WTC11 (cell line): ENCODE measurements around the gene FRG2. TPM values are rescaled to one million over a fixed set of nuclear protein-coding genes. Genes with fewer than 3 reads are reported as not detected.

Experiments
- ATAC-seq: fragments of 200-7000 bp; cut with Tn5 transposase; 2 replicates; pipeline ENCODE4 v1.10.0; 2021; ENCODE audit warnings: mild to moderate bottlenecking, moderate library complexity
- CTCF ChIA-PET: fragments of 300-600 bp; sonication (Branson Sonifier 250); formaldehyde crosslinking; loops from one replicate; lab custom pipeline; 2021; ENCODE audit warnings: antibody characterized with exemption; lab: Charles Lee
- POLR2A ChIA-PET: fragments of 350-600 bp; sonication (Branson Sonifier 250); formaldehyde crosslinking; loops from one replicate; lab custom pipeline; 2021; ENCODE audit warnings: antibody characterized with exemption; lab: Charles Lee
- DNase-seq: peaks from one replicate; pipeline ENCODE4 v3.0.0; 2021; ENCODE audit warnings: low spot score
- H3K27ac Mint-ChIP-seq: 2 replicates; pipeline ENCODE4 v1.8.0; 2021; ENCODE audit warnings: mixed read lengths
- H3K27me3 Mint-ChIP-seq: 2 replicates; pipeline ENCODE4 v1.8.0; 2021; ENCODE audit warnings: low read depth, mild to moderate bottlenecking, moderate library complexity, mixed read lengths
- H3K36me3 Mint-ChIP-seq: 2 replicates; pipeline ENCODE4 v1.8.0; 2021; ENCODE audit warnings: mixed read lengths
- H3K4me1 Mint-ChIP-seq: 2 replicates; pipeline ENCODE4 v1.8.0; 2022; ENCODE audit warnings: mixed read lengths
- H3K4me3 Mint-ChIP-seq: 2 replicates; pipeline ENCODE4 v1.8.0; 2021; ENCODE audit warnings: mild to moderate bottlenecking, moderate library complexity, mixed read lengths
- H3K9me3 Mint-ChIP-seq: 2 replicates; pipeline ENCODE4 v1.8.0; 2021; ENCODE audit warnings: mixed read lengths
- FOXK1 ChIP-seq: sonication (generic); formaldehyde crosslinking; IDR thresholded peaks from 2 replicates; pipeline ENCODE4 v1.8.0; 2022; ENCODE audit warnings: mild to moderate bottlenecking, moderate library complexity, missing genetic modification reagents
- HMGA2 ChIP-seq: fragments of 250-450 bp; sonication (Bioruptor Pico); IDR thresholded peaks from 2 replicates; pipeline ENCODE4 v1.4.0; 2021; ENCODE audit warnings: mild to moderate bottlenecking, moderate library complexity
- IRF2 ChIP-seq: sonication (generic); formaldehyde crosslinking; IDR thresholded peaks from 2 replicates; pipeline ENCODE4 v1.8.0; 2022; ENCODE audit warnings: low read depth, missing genetic modification reagents, borderline replicate concordance
- JUN ChIP-seq: sonication (generic); formaldehyde crosslinking; IDR thresholded peaks from 2 replicates; pipeline ENCODE4 v1.8.0; 2023; ENCODE audit warnings: mild to moderate bottlenecking, missing genetic modification reagents
- MYBL2 ChIP-seq: sonication (generic); formaldehyde crosslinking; IDR thresholded peaks from 2 replicates; pipeline ENCODE4 v1.8.1; 2023; ENCODE audit warnings: mild to moderate bottlenecking, moderate library complexity, missing genetic modification reagents
- NFYB ChIP-seq: sonication (generic); formaldehyde crosslinking; conservative IDR thresholded peaks from 2 replicates; pipeline ENCODE4 v1.8.0; 2022; ENCODE audit warnings: low read depth, missing genetic modification reagents
- RORB ChIP-seq: fragments of 250-450 bp; sonication (Bioruptor Pico); IDR thresholded peaks from 2 replicates; pipeline ENCODE4 v1.9.0; 2021; ENCODE audit warnings: mild to moderate bottlenecking
- SOX15 ChIP-seq: fragments of 250-450 bp; sonication (Bioruptor Pico); IDR thresholded peaks from 2 replicates; pipeline ENCODE4 v1.9.0; 2021; ENCODE audit warnings: mild to moderate bottlenecking
- TEAD4 ChIP-seq: sonication (generic); formaldehyde crosslinking; IDR thresholded peaks from 2 replicates; pipeline ENCODE4 v1.8.0; 2022; ENCODE audit warnings: mild to moderate bottlenecking, missing genetic modification reagents
- ZNF416 ChIP-seq: fragments of 250-450 bp; sonication (Bioruptor Pico); IDR thresholded peaks from 2 replicates; pipeline ENCODE4 v1.9.0; 2021; ENCODE audit warnings: mild to moderate bottlenecking, inconsistent platforms
- total RNA-seq: library from RNA; stranded (reverse); gene quantifications from 3 replicates; pipeline ENCODE4 v1.2.3, GENCODE V29; 2021
- TF ChIP-seq, protein P1 (sequence below): fragments of 250-450 bp; sonication (Bioruptor Pico); IDR thresholded peaks from 2 replicates; pipeline ENCODE4 v1.9.0; 2021; ENCODE audit warnings: mild to moderate bottlenecking, borderline replicate concordance
- TF ChIP-seq, protein P2 (sequence below): fragments of 250-450 bp; sonication (Bioruptor Pico); IDR thresholded peaks from 2 replicates; pipeline ENCODE4 v1.9.0; 2021; ENCODE audit warnings: moderate library complexity, mild to moderate bottlenecking, inconsistent platforms, borderline replicate concordance
- TF ChIP-seq, protein P3 (sequence below): sonication (generic); formaldehyde crosslinking; conservative IDR thresholded peaks from 2 replicates; pipeline ENCODE4 v1.8.1; 2022; ENCODE audit warnings: mild to moderate bottlenecking, missing genetic modification reagents
- TF ChIP-seq, protein P4 (sequence below): sonication (generic); formaldehyde crosslinking; IDR thresholded peaks from 2 replicates; pipeline ENCODE4 v1.8.0; 2023; ENCODE audit warnings: mild to moderate bottlenecking, missing genetic modification reagents
- TF ChIP-seq, protein P5 (sequence below): fragments of 250-450 bp; sonication (Bioruptor Pico); IDR thresholded peaks from 2 replicates; pipeline ENCODE4 v1.9.0; 2021; ENCODE audit warnings: mild to moderate bottlenecking
- TF ChIP-seq, protein P6 (sequence below): sonication (generic); formaldehyde crosslinking; IDR thresholded peaks from 2 replicates; pipeline ENCODE4 v1.8.0; 2022; ENCODE audit warnings: mild to moderate bottlenecking, missing genetic modification reagents
- TF ChIP-seq, protein P7 (sequence below): sonication (generic); formaldehyde crosslinking; IDR thresholded peaks from 2 replicates; pipeline ENCODE4 v1.8.0; 2022; ENCODE audit warnings: mild to moderate bottlenecking, missing genetic modification reagents
- TF ChIP-seq, protein P8 (sequence below): fragments of 250-450 bp; sonication (Bioruptor Pico); IDR thresholded peaks from 2 replicates; pipeline ENCODE4 v2.1.2; 2022; ENCODE audit warnings: mild to moderate bottlenecking, moderate library complexity
- TF ChIP-seq, protein P9 (sequence below): sonication (generic); formaldehyde crosslinking; IDR thresholded peaks from 2 replicates; pipeline ENCODE4 v1.8.1; 2023; ENCODE audit warnings: mild to moderate bottlenecking, missing genetic modification reagents, moderate library complexity

Gene FRG2
- total RNA-seq, 1 experiment from 2014 or later, result not detected

DNA sequence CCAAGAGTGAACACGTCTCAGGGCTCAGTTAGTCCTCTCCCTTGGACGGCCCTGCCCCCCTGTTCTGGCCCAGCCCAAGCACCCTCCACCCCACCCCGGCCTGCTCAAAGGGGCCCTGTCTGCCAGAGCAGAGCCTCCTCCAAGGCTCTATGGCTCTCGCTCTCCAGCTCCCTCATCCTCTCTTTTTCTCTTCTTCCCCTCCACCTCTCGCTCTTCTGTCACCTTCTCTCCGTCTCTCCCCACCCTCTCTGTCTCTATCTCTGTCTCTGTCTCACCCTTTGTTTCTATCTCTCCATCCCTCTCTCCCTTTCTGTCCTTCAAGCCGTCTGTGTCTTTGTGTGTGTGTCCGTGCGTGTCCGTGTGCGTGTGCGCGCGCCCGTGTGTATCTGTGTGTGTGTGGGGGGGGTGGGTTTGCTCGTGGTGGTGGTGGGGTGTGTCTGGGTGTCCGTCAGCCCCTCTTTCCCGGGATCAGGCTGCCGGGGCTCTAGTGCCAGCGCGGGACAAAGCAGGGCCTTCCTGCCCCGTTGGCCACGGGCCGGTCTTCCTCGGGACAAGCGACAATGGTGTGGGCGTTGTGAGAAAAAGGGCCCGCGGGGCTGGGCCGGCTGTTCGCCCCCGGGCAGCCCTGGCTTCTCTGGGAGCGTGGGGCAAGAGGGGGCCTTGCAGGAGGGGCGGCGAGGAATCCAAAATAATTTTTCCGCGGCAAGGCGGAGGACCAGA lies 8.7 kb downstream of the FRG2 start:
- peak overlapping the region; percentile 55 for H3K4me3 Mint-ChIP-seq
- peaks cover 15% of the 10 kb centered on the region for H3K9me3 Mint-ChIP-seq

DNA sequence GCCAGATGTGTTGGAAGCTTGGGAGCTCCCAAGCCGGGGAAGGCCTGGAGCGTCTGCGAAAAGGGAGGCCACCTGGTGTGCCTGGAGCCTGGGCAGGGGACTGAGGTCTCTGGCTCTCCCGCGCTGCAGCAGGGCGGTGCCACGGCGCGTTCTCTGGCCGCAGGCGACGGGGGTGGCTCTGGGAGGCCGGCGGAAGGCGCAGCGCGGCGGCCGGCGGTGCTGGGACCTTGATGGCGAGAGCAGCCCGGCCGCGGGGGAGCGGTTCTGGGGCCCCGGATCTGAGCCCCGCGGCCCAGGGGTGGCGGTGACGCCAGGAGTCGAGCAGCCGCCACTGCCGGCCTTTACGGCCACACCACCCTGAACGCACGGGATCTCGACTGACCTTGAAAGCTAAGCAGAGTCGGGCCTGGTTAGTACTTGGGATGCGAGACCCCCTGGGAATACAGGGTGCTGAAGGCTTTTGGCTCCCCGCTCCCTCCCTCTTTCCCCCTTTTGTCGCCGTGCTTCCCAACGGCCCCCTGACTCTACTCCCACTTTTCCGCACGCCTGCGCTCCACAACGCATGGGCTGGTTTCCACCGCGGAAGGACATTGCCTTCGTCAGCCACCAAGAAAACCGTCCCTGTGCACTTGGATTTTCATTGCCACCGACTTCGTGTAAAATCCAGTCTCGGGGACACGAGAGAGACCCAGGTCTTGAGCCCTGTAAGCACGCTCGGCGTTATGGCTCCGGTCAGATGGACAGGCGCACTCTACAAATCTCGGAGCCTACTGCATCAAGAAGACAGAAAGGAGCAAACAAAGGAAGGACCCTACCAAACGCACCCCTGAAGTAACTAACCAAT lies 9.5 kb downstream of the FRG2 start:
- ChIA-PET POLR2A (no interaction called here), CTCF (no interaction called here)
- peaks cover 89% of the 10 kb centered on the region for H3K27me3 Mint-ChIP-seq
- ATAC-seq (no peak), DNase-seq (no peak)
- no peak overlapping the region for H3K27ac Mint-ChIP-seq
- peaks cover 50% of the 10 kb centered on the region for H3K36me3 Mint-ChIP-seq
- H3K9me3 Mint-ChIP-seq, result peaks cover 15% of the 10 kb centered on the region
- peak overlapping the region; percentile 55 for H3K4me3 Mint-ChIP-seq
- H3K4me1 Mint-ChIP-seq, result peaks cover 26% of the 10 kb centered on the region
- TF ChIP-seq, protein P1, sequence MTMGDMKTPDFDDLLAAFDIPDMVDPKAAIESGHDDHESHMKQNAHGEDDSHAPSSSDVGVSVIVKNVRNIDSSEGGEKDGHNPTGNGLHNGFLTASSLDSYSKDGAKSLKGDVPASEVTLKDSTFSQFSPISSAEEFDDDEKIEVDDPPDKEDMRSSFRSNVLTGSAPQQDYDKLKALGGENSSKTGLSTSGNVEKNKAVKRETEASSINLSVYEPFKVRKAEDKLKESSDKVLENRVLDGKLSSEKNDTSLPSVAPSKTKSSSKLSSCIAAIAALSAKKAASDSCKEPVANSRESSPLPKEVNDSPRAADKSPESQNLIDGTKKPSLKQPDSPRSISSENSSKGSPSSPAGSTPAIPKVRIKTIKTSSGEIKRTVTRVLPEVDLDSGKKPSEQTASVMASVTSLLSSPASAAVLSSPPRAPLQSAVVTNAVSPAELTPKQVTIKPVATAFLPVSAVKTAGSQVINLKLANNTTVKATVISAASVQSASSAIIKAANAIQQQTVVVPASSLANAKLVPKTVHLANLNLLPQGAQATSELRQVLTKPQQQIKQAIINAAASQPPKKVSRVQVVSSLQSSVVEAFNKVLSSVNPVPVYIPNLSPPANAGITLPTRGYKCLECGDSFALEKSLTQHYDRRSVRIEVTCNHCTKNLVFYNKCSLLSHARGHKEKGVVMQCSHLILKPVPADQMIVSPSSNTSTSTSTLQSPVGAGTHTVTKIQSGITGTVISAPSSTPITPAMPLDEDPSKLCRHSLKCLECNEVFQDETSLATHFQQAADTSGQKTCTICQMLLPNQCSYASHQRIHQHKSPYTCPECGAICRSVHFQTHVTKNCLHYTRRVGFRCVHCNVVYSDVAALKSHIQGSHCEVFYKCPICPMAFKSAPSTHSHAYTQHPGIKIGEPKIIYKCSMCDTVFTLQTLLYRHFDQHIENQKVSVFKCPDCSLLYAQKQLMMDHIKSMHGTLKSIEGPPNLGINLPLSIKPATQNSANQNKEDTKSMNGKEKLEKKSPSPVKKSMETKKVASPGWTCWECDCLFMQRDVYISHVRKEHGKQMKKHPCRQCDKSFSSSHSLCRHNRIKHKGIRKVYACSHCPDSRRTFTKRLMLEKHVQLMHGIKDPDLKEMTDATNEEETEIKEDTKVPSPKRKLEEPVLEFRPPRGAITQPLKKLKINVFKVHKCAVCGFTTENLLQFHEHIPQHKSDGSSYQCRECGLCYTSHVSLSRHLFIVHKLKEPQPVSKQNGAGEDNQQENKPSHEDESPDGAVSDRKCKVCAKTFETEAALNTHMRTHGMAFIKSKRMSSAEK, result no peak
- TF ChIP-seq, protein P2, sequence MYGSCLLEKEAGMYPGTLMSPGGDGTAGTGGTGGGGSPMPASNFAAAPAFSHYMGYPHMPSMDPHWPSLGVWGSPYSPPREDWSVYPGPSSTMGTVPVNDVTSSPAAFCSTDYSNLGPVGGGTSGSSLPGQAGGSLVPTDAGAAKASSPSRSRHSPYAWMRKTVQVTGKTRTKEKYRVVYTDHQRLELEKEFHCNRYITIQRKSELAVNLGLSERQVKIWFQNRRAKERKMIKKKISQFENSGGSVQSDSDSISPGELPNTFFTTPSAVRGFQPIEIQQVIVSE (CRISPR knock-in tag), result no peak
- TF ChIP-seq IRF2, result no peak
- TF ChIP-seq JUN (CRISPR knock-in tag), result no peak
- no peak for TF ChIP-seq FOXK1 (CRISPR knock-in tag)
- no peak for TF ChIP-seq SOX15 (CRISPR knock-in tag)
- TF ChIP-seq, protein P3, sequence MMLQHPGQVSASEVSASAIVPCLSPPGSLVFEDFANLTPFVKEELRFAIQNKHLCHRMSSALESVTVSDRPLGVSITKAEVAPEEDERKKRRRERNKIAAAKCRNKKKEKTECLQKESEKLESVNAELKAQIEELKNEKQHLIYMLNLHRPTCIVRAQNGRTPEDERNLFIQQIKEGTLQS (CRISPR knock-in tag), result no peak

More for the DNA sequence above, 8.7 kb downstream of the FRG2 start:
- H3K27ac Mint-ChIP-seq, result no peak overlapping the region
- peaks cover 89% of the 10 kb centered on the region for H3K27me3 Mint-ChIP-seq
- no peak for DNase-seq
- ATAC-seq, result no peak
- ChIA-PET POLR2A (no interaction called here), CTCF (no interaction called here)
- H3K4me1 Mint-ChIP-seq, result peaks cover 26% of the 10 kb centered on the region
- H3K36me3 Mint-ChIP-seq, result peaks cover 46% of the 10 kb centered on the region
- no peak for TF ChIP-seq IRF2
- TF ChIP-seq, protein P4, sequence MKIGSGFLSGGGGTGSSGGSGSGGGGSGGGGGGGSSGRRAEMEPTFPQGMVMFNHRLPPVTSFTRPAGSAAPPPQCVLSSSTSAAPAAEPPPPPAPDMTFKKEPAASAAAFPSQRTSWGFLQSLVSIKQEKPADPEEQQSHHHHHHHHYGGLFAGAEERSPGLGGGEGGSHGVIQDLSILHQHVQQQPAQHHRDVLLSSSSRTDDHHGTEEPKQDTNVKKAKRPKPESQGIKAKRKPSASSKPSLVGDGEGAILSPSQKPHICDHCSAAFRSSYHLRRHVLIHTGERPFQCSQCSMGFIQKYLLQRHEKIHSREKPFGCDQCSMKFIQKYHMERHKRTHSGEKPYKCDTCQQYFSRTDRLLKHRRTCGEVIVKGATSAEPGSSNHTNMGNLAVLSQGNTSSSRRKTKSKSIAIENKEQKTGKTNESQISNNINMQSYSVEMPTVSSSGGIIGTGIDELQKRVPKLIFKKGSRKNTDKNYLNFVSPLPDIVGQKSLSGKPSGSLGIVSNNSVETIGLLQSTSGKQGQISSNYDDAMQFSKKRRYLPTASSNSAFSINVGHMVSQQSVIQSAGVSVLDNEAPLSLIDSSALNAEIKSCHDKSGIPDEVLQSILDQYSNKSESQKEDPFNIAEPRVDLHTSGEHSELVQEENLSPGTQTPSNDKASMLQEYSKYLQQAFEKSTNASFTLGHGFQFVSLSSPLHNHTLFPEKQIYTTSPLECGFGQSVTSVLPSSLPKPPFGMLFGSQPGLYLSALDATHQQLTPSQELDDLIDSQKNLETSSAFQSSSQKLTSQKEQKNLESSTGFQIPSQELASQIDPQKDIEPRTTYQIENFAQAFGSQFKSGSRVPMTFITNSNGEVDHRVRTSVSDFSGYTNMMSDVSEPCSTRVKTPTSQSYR (CRISPR knock-in tag), result no peak
- TF ChIP-seq MYBL2 (CRISPR knock-in tag), result no peak
- TF ChIP-seq, protein P5, sequence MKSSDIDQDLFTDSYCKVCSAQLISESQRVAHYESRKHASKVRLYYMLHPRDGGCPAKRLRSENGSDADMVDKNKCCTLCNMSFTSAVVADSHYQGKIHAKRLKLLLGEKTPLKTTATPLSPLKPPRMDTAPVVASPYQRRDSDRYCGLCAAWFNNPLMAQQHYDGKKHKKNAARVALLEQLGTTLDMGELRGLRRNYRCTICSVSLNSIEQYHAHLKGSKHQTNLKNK (CRISPR knock-in tag), result no peak
- no peak for TF ChIP-seq NFYB
- TF ChIP-seq HMGA2 (CRISPR knock-in tag), result no peak
- TF ChIP-seq FOXK1 (CRISPR knock-in tag), result no peak
- TF ChIP-seq, protein P6, sequence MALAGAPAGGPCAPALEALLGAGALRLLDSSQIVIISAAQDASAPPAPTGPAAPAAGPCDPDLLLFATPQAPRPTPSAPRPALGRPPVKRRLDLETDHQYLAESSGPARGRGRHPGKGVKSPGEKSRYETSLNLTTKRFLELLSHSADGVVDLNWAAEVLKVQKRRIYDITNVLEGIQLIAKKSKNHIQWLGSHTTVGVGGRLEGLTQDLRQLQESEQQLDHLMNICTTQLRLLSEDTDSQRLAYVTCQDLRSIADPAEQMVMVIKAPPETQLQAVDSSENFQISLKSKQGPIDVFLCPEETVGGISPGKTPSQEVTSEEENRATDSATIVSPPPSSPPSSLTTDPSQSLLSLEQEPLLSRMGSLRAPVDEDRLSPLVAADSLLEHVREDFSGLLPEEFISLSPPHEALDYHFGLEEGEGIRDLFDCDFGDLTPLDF (CRISPR knock-in tag), result no peak
- TF ChIP-seq, protein P7, sequence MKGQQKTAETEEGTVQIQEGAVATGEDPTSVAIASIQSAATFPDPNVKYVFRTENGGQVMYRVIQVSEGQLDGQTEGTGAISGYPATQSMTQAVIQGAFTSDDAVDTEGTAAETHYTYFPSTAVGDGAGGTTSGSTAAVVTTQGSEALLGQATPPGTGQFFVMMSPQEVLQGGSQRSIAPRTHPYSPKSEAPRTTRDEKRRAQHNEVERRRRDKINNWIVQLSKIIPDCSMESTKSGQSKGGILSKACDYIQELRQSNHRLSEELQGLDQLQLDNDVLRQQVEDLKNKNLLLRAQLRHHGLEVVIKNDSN (CRISPR knock-in tag), result no peak
- TF ChIP-seq, protein P8, sequence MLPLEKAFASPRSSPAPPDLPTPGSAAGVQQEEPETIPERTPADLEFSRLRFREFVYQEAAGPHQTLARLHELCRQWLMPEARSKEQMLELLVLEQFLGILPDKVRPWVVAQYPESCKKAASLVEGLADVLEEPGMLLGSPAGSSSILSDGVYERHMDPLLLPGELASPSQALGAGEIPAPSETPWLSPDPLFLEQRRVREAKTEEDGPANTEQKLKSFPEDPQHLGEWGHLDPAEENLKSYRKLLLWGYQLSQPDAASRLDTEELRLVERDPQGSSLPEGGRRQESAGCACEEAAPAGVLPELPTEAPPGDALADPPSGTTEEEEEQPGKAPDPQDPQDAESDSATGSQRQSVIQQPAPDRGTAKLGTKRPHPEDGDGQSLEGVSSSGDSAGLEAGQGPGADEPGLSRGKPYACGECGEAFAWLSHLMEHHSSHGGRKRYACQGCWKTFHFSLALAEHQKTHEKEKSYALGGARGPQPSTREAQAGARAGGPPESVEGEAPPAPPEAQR (CRISPR knock-in tag), result no peak
- no peak for TF ChIP-seq RORB
- no peak for TF ChIP-seq ZNF416
- no peak for TF ChIP-seq SOX15 (CRISPR knock-in tag)
- TF ChIP-seq, protein P9, sequence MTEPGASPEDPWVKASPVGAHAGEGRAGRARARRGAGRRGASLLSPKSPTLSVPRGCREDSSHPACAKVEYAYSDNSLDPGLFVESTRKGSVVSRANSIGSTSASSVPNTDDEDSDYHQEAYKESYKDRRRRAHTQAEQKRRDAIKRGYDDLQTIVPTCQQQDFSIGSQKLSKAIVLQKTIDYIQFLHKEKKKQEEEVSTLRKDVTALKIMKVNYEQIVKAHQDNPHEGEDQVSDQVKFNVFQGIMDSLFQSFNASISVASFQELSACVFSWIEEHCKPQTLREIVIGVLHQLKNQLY (CRISPR knock-in tag), result no peak
- no peak for TF ChIP-seq TEAD4 (CRISPR knock-in tag)
